Mammary epithelial cell (primary cell): ENCODE data around the gene NTM.

Experiments
- EZH2 ChIP-seq: IDR thresholded peaks from 2 replicates; pipeline ENCODE4 v1.6.1; 2012; ENCODE audit warnings: low read length, inconsistent platforms, borderline replicate concordance
- TF ChIP-seq, protein P1 (sequence below), 2 donors: IDR thresholded peaks in 1 of 2; conservative IDR thresholded peaks in 1 of 2; 2 replicates each; pipeline ENCODE4 v1.5.1; 2011 to 2012; ENCODE audit warnings: inconsistent platforms in 2 of 2, low read length in 2 of 2, mild to moderate bottlenecking in 2 of 2, control low read depth in 1 of 2, low read depth in 1 of 2; ENCODE audit not compliant: insufficient read depth in 1 of 2; ENCODE audit errors: extremely low read depth in 1 of 2

- TF ChIP-seq, protein P1, sequence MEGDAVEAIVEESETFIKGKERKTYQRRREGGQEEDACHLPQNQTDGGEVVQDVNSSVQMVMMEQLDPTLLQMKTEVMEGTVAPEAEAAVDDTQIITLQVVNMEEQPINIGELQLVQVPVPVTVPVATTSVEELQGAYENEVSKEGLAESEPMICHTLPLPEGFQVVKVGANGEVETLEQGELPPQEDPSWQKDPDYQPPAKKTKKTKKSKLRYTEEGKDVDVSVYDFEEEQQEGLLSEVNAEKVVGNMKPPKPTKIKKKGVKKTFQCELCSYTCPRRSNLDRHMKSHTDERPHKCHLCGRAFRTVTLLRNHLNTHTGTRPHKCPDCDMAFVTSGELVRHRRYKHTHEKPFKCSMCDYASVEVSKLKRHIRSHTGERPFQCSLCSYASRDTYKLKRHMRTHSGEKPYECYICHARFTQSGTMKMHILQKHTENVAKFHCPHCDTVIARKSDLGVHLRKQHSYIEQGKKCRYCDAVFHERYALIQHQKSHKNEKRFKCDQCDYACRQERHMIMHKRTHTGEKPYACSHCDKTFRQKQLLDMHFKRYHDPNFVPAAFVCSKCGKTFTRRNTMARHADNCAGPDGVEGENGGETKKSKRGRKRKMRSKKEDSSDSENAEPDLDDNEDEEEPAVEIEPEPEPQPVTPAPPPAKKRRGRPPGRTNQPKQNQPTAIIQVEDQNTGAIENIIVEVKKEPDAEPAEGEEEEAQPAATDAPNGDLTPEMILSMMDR (conservative IDR thresholded peaks at IDR 0.05 in 1 of 2, IDR thresholded peaks at IDR 0.05 in 1 of 2; ENCODE audit: extremely low read depth in 1 of 2, insufficient read depth in 1 of 2, low read depth in 1 of 2, low read length in 2 of 2): no peak
- no peak for TF ChIP-seq EZH2
Observed at GRCh38 chr11:131652231-131652630, 281.8 kb downstream of the NTM start.
